Neural cell (in vitro differentiated cells): Measurements from ENCODE around the gene GMPR2.

ENCODE experiments used
- CTCF ChIP-seq: fragments of 450-650 bp; IDR thresholded peaks from 2 replicates; pipeline ENCODE4 v1.5.1; 2014; ENCODE audit warnings: antibody characterized with exemption, mild to moderate bottlenecking, moderate library complexity; ENCODE audit not compliant: poor library complexity, severe bottlenecking
- EZH2 ChIP-seq: fragments of 200-600, 300-800 bp; shearing (Covaris generic), sonication (generic); IDR thresholded peaks from 2 replicates; pipeline ENCODE4 v1.6.1; 2014; ENCODE audit warnings: antibody characterized with exemption, low read length, borderline replicate concordance, mild to moderate bottlenecking; ENCODE audit not compliant: insufficient read depth, poor library complexity, severe bottlenecking
- MXI1 ChIP-seq: fragments of 450-650 bp; conservative IDR thresholded peaks from 2 replicates; pipeline ENCODE4 v1.6.1; 2014; ENCODE audit warnings: antibody characterized with exemption, mild to moderate bottlenecking; ENCODE audit not compliant: poor library complexity, severe bottlenecking
- POLR2AphosphoS5 ChIP-seq: IDR thresholded peaks from 2 replicates; pipeline ENCODE4 v1.6.1; 2012
- SMC3 ChIP-seq: fragments of 450-650 bp; conservative IDR thresholded peaks from 2 replicates; pipeline ENCODE4 v1.6.1; 2014; ENCODE audit warnings: antibody characterized with exemption, mild to moderate bottlenecking, moderate library complexity; ENCODE audit not compliant: poor library complexity
- TAF1 ChIP-seq: IDR thresholded peaks from 2 replicates; pipeline ENCODE4 v1.6.1; 2012; ENCODE audit warnings: low read depth
- TF ChIP-seq, protein P1 (sequence below): IDR thresholded peaks from 2 replicates; pipeline ENCODE4 v1.6.1; 2012; ENCODE audit warnings: borderline replicate concordance

- TF ChIP-seq SMC3 (no peak), CTCF (no peak), TAF1 (no peak), POLR2AphosphoS5 (no peak), EZH2 (no peak), MXI1 (no peak)
- TF ChIP-seq, protein P1, sequence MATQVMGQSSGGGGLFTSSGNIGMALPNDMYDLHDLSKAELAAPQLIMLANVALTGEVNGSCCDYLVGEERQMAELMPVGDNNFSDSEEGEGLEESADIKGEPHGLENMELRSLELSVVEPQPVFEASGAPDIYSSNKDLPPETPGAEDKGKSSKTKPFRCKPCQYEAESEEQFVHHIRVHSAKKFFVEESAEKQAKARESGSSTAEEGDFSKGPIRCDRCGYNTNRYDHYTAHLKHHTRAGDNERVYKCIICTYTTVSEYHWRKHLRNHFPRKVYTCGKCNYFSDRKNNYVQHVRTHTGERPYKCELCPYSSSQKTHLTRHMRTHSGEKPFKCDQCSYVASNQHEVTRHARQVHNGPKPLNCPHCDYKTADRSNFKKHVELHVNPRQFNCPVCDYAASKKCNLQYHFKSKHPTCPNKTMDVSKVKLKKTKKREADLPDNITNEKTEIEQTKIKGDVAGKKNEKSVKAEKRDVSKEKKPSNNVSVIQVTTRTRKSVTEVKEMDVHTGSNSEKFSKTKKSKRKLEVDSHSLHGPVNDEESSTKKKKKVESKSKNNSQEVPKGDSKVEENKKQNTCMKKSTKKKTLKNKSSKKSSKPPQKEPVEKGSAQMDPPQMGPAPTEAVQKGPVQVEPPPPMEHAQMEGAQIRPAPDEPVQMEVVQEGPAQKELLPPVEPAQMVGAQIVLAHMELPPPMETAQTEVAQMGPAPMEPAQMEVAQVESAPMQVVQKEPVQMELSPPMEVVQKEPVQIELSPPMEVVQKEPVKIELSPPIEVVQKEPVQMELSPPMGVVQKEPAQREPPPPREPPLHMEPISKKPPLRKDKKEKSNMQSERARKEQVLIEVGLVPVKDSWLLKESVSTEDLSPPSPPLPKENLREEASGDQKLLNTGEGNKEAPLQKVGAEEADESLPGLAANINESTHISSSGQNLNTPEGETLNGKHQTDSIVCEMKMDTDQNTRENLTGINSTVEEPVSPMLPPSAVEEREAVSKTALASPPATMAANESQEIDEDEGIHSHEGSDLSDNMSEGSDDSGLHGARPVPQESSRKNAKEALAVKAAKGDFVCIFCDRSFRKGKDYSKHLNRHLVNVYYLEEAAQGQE, result no peak
Observed at GRCh38 chr14:24285351-24285750, 52.6 kb downstream of the GMPR2 start.
